Activated CD4-positive, CD25-positive, alpha-beta regulatory T cell (primary cell): Measurements from ENCODE around the gene NAIF1.

ENCODE experiments used
- DNase-seq, 4 experiments: peaks; one replicate each; lab custom pipeline; 2025; lab: John Stamatoyannopoulos, UW

Gene NAIF1

DNA sequence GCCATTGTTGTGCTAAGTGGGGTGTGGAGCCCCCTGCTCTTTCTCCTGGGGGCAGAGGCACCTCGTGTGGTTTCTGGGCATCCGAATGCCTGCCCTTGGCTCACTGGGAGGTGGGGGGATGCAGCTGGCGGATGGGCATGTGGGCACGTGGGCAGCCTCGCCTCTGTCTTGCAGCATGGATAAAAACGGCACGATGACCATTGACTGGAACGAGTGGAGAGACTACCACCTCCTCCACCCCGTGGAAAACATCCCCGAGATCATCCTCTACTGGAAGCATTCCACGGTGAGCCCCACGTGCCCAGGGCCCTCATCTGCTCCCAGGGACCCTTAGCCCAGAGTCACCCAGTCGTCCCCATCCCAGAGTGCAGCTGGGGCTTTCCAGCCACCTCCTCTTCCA is 35.1 kb upstream of the NAIF1 start:
- DNase-seq, result no peak

DNA sequence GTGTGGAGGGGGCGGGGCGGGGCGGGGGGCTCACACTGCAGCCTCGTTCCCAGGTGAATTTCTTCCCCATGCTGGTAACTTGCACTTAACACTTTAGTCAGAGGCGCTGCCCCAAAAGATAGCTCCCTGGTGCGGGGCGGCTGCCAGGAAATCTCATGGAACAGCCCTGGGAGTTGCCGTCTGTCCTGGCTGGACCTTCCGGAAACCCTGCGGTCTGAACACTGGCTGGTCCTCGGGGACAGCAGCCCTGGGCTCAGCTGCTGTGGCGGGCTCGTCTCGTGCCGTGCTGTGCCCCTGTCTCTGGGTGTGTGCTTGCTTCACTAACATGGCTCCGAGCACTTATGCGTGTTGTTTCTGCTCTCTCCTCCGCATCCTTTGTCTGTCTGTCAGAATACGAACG is 34.6 kb upstream of the NAIF1 start:
- no peak for DNase-seq

DNA sequence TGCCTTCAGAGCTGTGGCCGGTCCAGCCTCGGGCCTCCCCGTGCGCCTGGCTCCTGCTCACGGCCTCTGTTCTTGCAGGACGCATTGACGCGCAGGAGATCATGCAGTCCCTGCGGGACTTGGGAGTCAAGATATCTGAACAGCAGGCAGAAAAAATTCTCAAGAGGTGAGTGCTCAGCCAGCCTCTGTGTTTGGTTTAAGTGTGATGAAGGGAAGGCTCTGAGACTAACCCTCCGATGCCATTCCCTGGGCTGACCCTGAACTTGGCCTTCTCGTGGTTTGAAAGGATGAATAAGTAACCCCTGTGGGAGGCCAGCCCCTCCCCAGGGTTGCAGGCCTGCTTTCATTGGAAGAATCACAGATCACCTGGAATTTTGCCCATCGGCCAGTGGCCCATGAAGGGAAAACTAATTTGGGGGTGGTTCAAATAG is 34.1 kb upstream of the NAIF1 start:
- DNase-seq, result no peak

- DNase-seq, result no peak
Measured at GRCh38 chr9:128100581-128100980, 33.5 kb upstream of the NAIF1 start.

DNA sequence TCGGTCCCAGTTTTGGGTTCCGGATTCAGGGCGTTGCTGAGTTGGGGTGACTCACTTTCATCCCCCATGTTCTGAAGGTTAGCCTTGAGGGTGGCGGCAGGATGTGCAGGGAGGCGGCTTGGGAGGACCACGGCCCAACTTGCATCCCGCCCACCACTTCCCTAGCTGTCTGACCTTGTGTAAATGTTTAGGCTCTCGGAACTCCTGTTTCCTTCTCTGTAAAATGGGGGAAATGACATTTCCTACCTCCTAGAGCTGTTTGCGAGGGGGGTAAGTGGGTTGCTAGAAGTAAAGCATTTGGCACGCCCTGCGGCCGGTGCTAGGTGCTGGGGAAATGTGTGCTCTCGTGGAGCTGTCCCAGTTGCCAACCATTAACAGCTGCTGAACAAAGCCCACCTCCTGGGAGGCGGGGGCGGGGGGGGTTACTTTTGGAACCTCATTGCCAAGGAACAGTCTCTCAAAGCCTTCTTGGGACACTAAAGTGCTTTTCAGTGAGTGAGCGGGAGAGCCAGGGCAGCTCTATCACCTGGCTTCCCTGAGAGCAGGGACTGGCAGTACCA is 32.9 kb upstream of the NAIF1 start:
- no peak for DNase-seq

DNA sequence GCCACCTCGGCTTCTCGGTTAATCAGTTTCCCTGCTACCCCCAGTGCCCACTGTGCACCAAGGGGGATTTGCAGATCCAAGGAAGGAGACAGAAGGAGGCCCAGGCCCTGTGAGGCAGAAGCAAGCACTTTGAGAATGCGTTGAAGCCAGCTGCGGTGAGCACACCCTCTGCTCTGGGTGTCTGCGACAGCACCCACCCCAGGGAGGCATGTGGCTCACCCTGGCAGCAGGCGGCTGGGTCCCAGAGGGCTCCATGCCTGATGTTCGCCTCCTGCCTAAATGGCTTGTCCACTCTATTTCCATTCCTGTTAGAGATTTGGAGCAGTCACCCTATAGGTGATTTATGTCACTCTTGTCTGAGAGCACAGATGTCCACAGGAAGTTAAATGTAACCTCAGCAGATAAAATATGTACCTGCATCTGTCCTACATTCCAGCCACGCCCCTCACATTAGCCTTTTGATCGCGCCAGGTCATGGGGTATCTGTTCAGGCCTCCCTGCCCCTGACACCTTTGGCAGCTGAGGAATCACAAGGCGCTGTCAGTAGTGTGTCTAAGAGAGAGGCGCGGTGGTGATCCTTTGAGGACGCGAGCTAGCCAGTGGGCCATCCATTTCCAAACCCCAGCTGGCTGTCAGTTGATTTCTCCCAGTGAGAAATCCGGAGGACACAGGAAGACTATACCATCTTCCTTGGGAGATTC is 32.3 kb upstream of the NAIF1 start:
- DNase-seq, result no peak

- peak in 1 of 4 experiments; percentile 15 for DNase-seq
Measured at GRCh38 chr9:128098297-128099230, 31.4 kb upstream of the NAIF1 start.

DNA sequence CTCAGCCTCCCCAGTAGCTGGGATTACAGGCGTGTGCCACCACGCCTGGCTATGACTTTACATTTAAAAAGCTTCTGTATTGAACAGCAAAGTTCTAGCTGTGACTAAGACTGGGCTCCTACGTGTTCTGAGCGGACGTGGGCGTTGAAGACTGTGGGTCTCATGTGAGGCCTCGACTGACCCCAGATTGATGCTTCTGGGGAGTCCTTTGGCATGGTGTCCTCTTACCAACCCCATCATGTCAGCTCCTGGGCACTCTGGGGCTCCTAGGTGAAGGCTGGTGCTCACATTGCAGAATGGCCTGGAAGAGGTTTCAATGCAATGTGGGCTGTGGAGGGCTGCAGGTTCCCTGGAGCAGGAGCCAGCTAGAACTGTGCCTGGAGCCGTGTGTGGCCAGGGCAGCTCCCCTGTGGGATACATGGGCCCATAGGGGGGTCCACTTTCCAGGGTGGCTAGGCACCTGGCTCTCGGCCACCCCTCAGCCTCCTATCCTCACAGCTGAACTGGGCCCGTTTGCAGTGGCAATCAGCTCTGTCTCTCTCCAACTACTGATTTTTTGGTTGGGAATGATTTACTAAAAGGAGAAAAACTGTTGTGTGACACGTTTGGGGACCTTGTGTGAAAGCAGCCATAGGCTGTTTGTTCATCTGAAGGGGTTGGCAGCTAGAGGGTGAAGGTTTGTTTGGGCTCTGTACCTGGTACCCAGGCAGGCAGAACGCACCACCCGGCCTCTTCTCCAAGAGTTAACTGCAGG is 30.6 kb upstream of the NAIF1 start:
- no peak for DNase-seq

- no peak for DNase-seq
Measured at GRCh38 chr9:128096616-128097536, 29.8 kb upstream of the NAIF1 start.

DNA sequence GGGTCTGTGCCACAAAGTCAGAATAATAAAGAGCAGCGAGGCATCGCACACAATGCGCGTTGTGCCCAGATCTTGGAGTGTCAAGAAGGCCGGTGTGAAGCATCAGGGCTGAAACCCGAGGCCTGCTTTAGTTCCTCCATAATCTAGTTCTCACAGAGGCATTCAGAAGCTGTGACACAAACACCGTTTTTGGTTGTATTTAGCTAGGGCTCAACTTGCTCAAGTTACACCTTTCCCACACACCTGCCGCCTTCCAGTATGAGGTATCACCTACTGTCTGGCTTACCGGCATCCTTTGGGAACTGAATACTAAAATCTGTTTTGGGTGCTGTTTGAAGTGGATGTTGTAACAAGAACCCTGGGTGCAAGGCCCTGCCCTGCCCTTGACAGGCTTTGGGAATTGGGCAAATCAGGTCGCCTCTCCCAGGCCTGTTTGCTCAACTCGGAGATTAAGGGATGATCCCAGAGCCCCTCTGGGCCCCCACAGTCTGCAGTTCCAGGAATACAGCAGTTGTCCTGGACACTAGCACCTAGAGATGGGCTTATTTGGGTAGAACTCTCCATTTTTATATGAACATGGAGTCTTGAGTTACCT is 27.9 kb upstream of the NAIF1 start:
- no peak for DNase-seq

DNA sequence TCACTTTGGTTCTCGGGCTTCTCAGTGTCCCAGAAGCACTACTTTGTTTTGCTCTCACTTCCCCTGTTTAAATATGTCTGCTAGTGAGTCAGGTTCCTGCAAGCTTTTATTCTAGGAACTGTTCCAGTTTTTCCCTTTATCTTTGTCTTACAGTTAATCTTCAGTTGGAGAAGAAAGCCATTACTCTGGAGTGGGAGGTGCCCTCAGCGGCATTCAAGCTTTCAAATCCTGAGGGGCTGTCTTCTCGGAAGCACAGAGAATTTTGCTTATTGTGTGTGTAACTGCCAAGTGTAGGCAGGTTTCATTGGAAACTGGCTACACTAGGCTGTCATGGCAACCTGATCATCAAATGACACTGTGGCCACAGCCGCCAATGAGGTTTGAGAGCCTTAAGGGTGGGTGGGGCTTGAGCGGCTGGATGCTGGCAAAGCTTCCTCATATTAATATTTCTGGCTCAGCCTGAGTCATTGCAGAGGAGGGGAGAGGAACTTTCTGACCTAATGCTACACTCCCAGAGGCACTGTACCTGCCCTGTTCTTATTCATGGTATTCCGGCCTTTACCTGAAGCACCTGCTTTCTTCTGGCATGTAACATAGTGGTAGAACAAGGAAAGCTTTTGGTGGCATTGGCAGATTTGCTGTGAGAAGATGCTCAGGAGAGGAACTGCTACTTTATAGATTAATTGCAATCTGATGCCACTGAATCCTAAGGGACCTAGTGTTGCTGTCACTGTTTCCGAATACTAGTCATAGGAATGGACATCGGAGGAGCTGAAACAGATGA is 27.2 kb upstream of the NAIF1 start:
- DNase-seq, result peak; percentile 39 to 58 (median 48)

- DNase-seq, result no peak
Measured at GRCh38 chr9:128093011-128093410, 25.9 kb upstream of the NAIF1 start.

- no peak for DNase-seq
Measured at GRCh38 chr9:128092199-128092977, 25.3 kb upstream of the NAIF1 start.

- no peak for DNase-seq
Measured at GRCh38 chr9:128091571-128091970, 24.5 kb upstream of the NAIF1 start.

- no peak for DNase-seq
Measured at GRCh38 chr9:128091144-128091543, 24.0 kb upstream of the NAIF1 start.

DNA sequence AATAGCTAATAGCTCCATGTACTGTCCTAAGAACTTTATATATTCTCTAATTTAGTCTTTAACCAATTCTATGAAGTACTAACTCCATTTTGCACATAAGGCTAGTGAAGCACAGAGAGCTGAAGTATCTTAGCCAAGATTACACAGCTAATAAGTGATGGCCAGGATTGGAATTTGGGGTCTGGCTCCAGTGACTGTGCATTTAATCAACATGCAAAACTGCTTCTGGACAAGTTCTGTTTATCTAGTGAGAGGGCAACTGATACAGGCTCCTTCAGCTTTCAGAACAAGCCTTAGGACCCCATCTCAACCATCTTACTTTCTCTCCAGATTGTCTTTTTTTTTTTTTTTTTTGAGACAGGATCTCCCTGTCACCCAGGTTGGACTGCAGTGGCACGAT is 22.2 kb upstream of the NAIF1 start:
- DNase-seq, result no peak

- no peak for DNase-seq
Measured at GRCh38 chr9:128088253-128088945, 21.3 kb upstream of the NAIF1 start.

- DNase-seq, result no peak
Measured at GRCh38 chr9:128087262-128087661, 20.1 kb upstream of the NAIF1 start.
